Measurements from ENCODE around the gene ATP5F1D. TPM values are rescaled to one million over a fixed set of nuclear protein-coding genes. Genes with fewer than 3 reads are reported as not detected.

The ATP5F1D gene
- polyA plus RNA-seq, 1 donor from 2014 or later: 339 TPM

Other genes starting within 250 kb of the ATP5F1D start
- not detected for gene GRIN3B, start 241.3 kb upstream of the ATP5F1D start, polyA plus RNA-seq
- gene TMEM259, start 220.6 kb upstream of the ATP5F1D start, polyA plus RNA-seq: 82.6 TPM
- not detected for gene RNU6-2, start 220.2 kb upstream of the ATP5F1D start, polyA plus RNA-seq
- gene CNN2, start 215.1 kb upstream of the ATP5F1D start, polyA plus RNA-seq: 596 TPM
- gene ABCA7, start 201.6 kb upstream of the ATP5F1D start, polyA plus RNA-seq: 21.4 TPM
- 391 TPM for gene ARHGAP45, start 174.6 kb upstream of the ATP5F1D start, polyA plus RNA-seq
- gene POLR2E, start 146.4 kb upstream of the ATP5F1D start, polyA plus RNA-seq: 237 TPM
- 460 TPM for gene GPX4, start 137.8 kb upstream of the ATP5F1D start, polyA plus RNA-seq
- gene SBNO2, start 67.5 kb upstream of the ATP5F1D start, polyA plus RNA-seq: 2.1 TPM
- 14.9 TPM for gene STK11, start 36.0 kb upstream of the ATP5F1D start, polyA plus RNA-seq
- not detected for gene CBARP, start 3.7 kb upstream of the ATP5F1D start, polyA plus RNA-seq
- 4.8 TPM for gene MIDN, start 6.8 kb downstream of the ATP5F1D start, polyA plus RNA-seq
- gene CIRBP, start 27.6 kb downstream of the ATP5F1D start, polyA plus RNA-seq: 377 TPM
- gene FAM174C, start 33.8 kb downstream of the ATP5F1D start, polyA plus RNA-seq: 115 TPM
- gene EFNA2, start 44.1 kb downstream of the ATP5F1D start, polyA plus RNA-seq: not detected
- gene NDUFS7, start 142.2 kb downstream of the ATP5F1D start, polyA plus RNA-seq: 233 TPM
- 14.3 TPM for gene GAMT, start 159.8 kb downstream of the ATP5F1D start, polyA plus RNA-seq
- gene DAZAP1, start 165.8 kb downstream of the ATP5F1D start, polyA plus RNA-seq: 7.2 TPM
- gene RPS15, start 196.6 kb downstream of the ATP5F1D start, polyA plus RNA-seq: 3,226 TPM
- gene APC2, start 208.4 kb downstream of the ATP5F1D start, polyA plus RNA-seq: 0.16 TPM
- gene C19orf25, start 237.5 kb downstream of the ATP5F1D start, polyA plus RNA-seq: 51.1 TPM
- not detected for gene PCSK4, start 248.6 kb downstream of the ATP5F1D start, polyA plus RNA-seq
- 0.24 TPM for gene REEP6, start 249.4 kb downstream of the ATP5F1D start, polyA plus RNA-seq

Data from IgD-negative memory B cell (primary cell).